Stimulated activated CD4-positive, alpha-beta T cell treated with anti-CD3 and anti-CD28 coated beads, Interleukin-1b, Interleukin-23, amount 100 ng/mL, for 24 hours (primary cell): ENCODE measurements around the gene PCDHB9.
"Not testable (repeated sequence)": the region's sequence is repeated elsewhere in the genome, so short reads cannot be mapped to it uniquely, and the experiment has no call there.

ENCODE experiments used
- DNase-seq, 4 experiments: peaks; one replicate each; pipeline ENCODE4 v3.0.0-alpha.2; 2020; ENCODE audit warnings: low read depth in 4 of 4, low spot score in 1 of 4

The PCDHB9 gene

GRCh38 chr5:141234109-141234667 lies 47.2 kb downstream of the PCDHB9 start:
- no peak for DNase-seq

GRCh38 chr5:141235922-141236321 lies 49.0 kb downstream of the PCDHB9 start:
- not testable (repeated sequence) for DNase-seq

- no peak for DNase-seq
Observed at GRCh38 chr5:141236516-141237313, 49.8 kb downstream of the PCDHB9 start.
